ENCODE data around the gene TRIP6.

The TRIP6 gene

GRCh38 chr7:100830396-100830795 lies 36.8 kb upstream of the TRIP6 start:
- no peak for TF ChIP-seq CTCF (IDR thresholded peaks at IDR 0.05; ENCODE audit: low read depth, low read length)
- no peak overlapping the region for H3K4me3 ChIP-seq (ENCODE audit: low read depth, low read length)

- no peak for TF ChIP-seq CTCF (IDR thresholded peaks at IDR 0.05; ENCODE audit: low read depth, low read length)
- H3K4me3 ChIP-seq (ENCODE audit: low read depth, low read length): no peak overlapping the region
Measured at GRCh38 chr7:100832281-100832633, 34.9 kb upstream of the TRIP6 start.

- H3K4me3 ChIP-seq (ENCODE audit: low read depth, low read length): no peak overlapping the region
- no peak for TF ChIP-seq CTCF (IDR thresholded peaks at IDR 0.05; ENCODE audit: low read depth, low read length)
Measured at GRCh38 chr7:100835903-100836811, 31.0 kb upstream of the TRIP6 start.

GRCh38 chr7:100836812-100837098 lies 30.4 kb upstream of the TRIP6 start:
- H3K4me3 ChIP-seq (ENCODE audit: low read depth, low read length): peak overlapping the region; percentile 40

GRCh38 chr7:100837099-100837836 lies 29.9 kb upstream of the TRIP6 start:
- no peak for TF ChIP-seq CTCF (IDR thresholded peaks at IDR 0.05; ENCODE audit: low read depth, low read length)
- H3K4me3 ChIP-seq (ENCODE audit: low read depth, low read length): peak overlapping the region; percentile 40

More at GRCh38 chr7:100836812-100837098, 30.4 kb upstream of the TRIP6 start:
- no peak for TF ChIP-seq CTCF (IDR thresholded peaks at IDR 0.05; ENCODE audit: low read depth, low read length)

GRCh38 chr7:100839361-100839760 lies 27.8 kb upstream of the TRIP6 start:
- TF ChIP-seq CTCF (IDR thresholded peaks at IDR 0.05; ENCODE audit: low read depth, low read length): no peak

GRCh38 chr7:100840470-100841100 lies 26.6 kb upstream of the TRIP6 start:
- no peak overlapping the region for H3K4me3 ChIP-seq (ENCODE audit: low read depth, low read length)
- no peak for TF ChIP-seq CTCF (IDR thresholded peaks at IDR 0.05; ENCODE audit: low read depth, low read length)

More at GRCh38 chr7:100839361-100839760, 27.8 kb upstream of the TRIP6 start:
- no peak overlapping the region for H3K4me3 ChIP-seq (ENCODE audit: low read depth, low read length)
